ENCODE measurements around the gene SSH3.
A peak's percentile ranks its signal among the peaks of the same experiment; 100 is the strongest.

The SSH3 gene, protein sequence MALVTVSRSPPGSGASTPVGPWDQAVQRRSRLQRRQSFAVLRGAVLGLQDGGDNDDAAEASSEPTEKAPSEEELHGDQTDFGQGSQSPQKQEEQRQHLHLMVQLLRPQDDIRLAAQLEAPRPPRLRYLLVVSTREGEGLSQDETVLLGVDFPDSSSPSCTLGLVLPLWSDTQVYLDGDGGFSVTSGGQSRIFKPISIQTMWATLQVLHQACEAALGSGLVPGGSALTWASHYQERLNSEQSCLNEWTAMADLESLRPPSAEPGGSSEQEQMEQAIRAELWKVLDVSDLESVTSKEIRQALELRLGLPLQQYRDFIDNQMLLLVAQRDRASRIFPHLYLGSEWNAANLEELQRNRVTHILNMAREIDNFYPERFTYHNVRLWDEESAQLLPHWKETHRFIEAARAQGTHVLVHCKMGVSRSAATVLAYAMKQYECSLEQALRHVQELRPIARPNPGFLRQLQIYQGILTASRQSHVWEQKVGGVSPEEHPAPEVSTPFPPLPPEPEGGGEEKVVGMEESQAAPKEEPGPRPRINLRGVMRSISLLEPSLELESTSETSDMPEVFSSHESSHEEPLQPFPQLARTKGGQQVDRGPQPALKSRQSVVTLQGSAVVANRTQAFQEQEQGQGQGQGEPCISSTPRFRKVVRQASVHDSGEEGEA

DNA sequence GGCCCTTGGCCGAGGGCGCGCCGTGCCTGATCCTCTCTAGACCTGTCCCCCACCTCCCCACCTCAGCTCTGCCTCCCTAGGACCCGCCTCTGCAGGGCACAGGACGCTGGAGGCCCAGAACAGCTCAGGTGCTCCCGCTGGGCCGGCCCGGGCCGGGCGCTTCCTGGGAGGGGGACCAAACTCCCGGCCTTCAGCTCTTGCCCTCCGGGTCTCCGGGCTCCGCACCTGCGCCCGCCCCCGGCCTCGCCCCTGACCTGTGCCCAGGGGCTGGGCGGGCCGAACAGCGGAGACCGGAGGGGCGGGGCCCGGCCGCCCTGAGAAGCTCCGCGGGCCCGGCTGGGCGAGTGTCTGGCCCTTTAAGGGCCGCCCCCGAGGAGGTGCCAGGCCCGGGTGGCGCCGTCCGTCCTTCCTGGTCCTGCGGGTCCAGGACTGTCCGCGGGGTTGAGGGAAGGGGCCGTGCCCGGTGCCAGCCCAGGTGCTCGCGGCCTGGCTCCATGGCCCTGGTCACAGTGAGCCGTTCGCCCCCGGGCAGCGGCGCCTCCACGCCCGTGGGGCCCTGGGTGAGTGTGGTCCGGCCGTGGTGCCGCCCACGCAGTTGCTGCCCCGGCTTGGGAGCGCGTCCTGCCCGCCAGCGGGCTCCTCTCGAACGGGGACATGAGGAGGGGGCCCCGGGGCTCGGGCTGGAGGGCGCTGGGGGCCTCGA, at the start of gene SSH3:
Gene SSH3, plus strand, starts transcription at position 399 of the 703 bp plus-strand sequence. Its CDS starts 96 bp downstream, at position 495.
- DNase-seq: peak; percentile 26 to 65

DNA sequence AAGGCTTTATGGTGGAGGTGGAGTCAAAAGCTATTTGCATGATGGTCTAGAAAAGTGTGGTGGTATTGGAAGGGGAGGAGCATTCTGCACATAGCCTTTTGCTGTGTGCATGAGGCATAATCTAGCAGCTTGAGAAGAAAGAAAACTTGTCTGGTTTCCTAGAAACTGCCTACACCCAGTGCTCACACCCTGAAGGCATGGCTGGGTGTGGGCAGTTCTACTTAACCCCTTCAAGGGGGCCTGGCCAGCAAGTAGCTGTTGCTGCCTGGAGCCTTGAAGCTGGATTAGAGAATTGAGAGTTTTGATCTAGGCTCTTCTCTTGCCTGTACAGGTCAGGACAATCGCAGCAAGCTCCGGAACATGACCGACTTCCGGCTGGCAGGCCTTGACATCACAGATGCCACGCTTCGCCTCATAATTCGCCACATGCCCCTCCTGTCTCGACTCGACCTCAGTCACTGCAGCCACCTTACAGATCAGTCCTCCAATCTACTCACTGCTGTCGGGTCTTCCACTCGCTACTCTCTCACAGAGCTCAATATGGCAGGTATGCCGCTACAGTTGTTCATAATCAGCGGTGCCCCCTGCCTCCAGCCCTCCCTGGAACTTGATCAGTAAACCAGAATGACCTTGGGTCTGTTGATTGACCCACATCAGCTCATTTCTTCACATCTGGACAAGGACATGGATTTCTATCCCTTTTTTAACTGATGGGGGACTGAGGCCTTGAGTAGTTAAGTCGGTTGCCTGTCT, 49.3 kb upstream of the SSH3 start:
- no peak for DNase-seq

DNA sequence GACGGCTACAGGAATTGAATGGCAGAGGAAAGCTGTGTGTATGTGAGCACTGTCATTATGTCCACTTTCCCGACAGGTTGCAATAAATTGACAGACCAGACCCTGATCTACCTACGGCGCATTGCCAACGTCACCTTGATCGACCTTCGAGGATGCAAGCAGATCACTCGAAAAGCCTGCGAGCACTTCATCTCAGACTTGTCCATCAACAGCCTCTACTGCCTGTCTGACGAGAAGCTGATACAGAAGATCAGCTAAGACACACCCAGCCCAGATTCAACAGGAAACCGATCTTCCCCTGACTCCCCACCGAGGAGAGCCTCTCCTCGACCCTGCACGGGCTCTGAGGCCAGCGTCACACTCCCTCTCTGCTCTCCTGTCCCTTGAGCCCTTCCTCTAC, 48.5 kb upstream of the SSH3 start:
- DNase-seq: no peak

DNA sequence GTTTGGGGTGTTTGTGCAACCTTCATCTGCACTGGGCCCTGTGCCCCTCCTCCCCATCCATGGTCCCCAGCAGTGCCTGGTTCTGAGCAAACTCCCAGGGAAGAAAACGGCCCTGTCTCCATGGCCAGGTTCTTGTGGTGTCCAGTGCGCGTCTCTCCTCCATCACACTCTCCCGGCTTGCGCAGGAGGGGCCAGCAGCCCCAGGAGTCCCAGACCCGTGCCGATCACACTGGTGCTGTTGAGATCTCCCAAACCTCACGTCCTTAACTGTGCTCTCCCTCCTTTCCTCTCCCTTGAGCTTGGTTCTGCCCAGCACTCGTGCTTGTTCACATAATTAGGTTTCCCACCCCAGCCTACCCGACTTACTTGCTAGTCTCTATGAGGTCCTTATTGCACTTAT, 48.0 kb upstream of the SSH3 start:
- DNase-seq: no peak

DNA sequence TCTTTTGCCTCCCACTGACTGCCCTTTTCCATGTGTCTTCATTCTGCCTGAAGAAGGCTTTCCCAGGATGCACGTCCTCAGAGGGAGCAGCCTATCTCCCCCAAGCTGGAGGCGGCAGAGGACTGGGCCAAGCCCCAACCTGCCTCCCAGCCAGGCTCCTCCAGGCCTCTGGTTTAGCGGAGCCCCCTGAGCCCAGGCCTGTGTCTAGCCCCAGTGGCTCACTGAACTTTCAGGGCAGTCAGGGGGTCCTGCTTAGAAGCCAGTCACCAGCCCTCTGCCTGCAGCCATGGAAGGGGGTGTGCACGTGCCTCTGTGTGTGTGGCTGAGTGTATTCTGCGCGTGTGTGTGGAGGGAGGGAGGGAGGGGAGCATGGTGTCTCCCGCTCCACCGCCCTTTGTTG, 47.5 kb upstream of the SSH3 start:
- no peak for DNase-seq

DNA sequence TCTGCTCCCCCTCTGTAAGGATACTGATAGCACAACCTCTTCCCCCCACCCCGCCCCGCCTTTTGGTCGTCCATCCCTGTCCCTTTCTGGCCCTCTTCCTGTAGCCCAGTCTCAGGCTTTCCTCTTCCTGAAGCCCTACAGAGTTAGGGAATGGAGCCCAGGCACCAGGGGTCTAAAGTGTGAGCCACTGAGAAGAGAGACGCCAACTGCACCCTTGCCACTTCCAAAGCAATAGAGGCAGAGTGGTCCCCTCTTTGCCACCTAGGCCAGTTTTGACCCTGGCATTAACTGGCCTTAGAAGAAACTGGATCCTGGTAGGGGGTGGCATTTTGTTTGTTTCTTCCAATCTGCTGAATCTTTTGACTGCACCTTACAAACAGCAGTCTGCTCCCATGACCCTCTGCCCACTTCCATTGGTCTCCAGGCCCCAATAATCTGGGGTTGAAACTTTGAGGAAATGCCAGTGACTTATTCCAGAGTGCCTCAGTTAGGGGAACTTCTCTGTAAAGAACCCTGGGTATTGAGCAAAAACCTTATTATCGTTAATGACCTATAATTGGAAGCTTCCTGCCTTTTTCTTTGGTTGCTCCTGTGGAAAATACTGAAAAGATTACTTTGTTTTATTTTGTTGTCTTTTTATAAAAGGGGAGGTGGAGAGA, 46.7 kb upstream of the SSH3 start:
- no peak for DNase-seq

DNA sequence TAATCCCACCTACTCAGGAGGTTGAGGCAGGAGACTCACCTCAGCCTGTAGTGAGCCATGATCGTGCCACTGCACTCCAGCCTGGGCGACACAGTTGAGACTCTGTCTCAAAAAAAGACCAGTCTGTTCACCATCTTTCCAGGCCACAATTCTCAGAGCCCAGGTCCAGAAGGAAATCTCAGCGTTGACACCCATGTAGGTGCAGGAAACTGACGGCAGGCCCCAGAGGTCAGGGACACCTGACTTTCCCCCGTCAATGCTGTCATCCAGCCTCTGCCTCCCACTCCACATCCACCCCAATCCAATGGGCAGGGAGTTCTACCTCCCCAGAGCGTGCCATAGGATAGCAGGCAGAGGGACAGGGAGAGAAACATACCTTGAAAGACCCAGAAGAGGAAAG, 42.9 kb upstream of the SSH3 start:
- DNase-seq: no peak

DNA sequence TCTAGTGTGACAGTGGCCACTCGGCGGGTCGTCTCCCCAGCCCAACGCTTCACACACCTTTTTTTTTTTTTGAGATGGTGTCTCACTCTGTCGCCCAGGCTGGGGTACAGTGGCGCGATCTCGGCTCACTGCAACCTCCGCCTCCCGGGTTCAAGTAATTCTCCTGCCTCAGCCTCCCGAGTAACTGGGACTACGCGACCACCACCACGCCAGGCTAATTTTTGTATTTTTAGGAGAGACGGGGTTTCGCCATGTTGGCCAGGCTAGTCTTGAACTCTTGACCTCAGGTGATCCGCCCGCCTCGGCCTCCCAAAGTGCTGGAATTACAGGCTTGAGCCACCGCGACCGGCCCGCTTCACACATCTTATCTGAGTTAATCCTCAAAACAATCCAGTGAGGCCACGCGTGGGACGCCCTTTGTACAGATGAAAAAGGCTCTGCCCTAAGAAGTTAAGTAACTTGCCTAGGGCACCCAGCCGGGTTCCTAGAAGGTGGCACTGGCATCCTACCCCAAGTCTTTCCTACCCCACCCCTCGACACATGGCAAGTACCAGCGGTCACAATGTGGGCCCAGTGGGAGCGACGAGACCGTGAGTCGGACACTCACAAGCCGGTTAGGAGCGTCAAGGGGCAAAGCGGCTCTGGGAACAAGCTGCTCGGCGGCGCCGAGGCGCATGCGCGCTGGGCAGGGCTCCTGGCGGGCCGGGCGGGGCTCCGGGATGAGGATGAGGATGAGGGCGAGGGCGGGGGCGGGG, 42.3 kb upstream of the SSH3 start:
- DNase-seq: peak; percentile 34 to 55

DNA sequence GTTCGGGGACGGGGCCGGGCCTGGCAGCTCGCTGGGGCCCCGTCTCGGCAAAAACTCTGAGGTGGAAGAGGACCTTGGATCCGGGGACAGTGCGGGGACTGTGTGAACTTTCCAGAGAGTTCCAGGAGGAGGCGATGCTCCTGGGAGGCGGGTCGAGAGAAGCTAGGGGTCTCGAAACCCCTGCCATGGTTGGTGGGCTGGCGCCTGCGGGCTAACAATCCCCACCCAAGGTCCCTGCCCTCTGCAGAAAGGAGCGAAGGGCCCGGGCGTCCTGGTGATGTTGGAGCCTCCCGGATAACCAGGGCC, 41.7 kb upstream of the SSH3 start:
- DNase-seq: no peak

DNA sequence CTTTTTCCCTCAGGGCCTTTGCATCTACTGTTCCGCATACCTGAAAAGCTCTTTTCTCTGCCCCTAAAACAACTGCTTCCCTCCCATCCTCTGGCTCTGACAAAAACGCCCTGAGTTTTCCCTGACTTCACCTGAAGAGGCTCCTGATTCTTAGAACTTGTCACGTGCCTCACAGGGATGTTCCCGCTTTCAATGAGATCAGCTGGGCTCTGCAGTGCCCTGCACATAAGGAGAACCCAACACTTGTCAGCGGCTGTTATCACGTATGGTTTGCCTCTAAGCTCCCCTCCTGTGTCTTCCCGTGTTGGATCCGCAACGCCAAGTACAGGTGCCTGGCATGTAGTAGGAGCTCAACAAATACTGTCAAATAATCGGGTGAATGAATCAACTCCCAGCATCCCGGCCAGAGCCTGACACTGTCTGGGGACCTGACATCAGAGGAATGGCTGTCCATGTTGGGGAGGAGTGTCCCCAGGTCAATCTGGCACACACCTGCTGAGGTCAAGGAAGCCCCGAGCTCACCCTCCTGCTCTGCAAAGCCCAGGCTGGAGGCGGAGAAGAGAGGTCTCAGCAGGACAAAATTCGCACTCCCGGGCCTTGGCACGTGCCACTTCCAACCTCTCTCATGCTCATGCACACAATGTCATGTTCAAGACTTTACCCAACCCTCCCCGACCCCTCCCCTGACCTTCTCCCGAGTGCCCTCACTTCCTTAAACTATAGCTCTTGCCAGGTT, 41.2 kb upstream of the SSH3 start:
- no peak for DNase-seq

DNA sequence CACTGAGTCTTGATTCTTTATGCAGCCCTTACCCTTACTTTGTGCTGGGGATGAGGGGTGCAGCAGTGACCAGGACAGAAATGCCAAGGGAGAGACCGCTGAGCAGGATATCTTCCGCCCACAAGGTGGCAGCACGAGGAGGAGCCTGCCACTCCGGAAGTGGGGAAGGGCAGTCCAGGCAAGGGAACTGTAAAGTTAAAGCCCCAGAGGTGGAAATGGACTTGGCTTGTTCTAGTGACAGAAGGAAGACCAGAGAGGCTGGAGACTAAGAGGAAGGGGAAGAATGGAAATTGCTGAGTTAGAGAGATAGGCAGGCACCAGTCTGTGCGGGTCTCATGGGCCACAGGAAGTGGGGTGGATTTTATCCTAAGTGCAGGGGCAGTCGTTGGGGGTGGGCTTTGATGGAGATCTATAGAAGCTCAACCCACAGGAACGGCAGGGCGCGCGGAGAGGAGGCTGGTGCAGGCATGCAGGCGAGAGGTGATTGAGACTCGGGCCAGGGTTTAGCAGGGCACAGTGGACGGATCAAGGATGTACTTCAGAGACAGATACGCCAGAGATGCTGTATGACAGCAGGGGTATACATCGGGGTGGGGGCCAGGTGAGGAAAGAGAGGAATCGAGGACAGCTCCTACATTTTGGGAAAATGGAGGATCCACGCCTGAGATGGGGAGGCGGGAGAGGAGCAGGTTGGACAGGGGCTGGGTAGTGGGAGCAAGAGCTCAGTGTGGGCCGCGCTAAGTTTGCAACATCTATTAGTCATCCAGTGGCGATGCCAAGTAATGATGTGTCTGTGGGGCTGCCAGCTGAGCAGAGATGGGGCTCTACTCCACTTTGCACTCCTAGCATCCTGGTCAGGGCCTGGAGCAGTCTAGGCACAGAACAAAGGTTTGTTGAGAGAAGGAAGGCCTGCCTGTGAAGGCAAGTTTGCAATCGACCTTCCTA, 40.3 kb upstream of the SSH3 start:
- peak; percentile 11 to 65 for DNase-seq

DNA sequence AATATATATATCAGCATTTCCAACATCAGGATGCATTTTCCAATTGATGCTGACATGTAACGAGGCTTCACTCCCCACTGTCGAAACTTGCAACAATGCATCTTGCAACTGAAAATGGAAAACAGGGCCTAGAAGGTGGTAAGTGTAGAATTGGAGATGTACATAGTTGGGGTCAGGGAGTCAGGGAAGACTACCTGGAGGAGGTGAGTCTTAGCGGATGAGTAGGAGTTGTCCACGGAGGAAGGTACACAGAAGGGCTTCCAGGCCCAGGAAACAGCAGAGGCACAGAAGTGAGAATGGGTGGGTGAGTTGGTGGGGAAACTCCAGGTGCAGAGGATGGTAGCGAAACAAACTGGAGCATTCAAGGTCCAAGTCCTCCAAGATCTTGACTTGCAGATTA, 39.1 kb upstream of the SSH3 start:
- no peak for DNase-seq

DNA sequence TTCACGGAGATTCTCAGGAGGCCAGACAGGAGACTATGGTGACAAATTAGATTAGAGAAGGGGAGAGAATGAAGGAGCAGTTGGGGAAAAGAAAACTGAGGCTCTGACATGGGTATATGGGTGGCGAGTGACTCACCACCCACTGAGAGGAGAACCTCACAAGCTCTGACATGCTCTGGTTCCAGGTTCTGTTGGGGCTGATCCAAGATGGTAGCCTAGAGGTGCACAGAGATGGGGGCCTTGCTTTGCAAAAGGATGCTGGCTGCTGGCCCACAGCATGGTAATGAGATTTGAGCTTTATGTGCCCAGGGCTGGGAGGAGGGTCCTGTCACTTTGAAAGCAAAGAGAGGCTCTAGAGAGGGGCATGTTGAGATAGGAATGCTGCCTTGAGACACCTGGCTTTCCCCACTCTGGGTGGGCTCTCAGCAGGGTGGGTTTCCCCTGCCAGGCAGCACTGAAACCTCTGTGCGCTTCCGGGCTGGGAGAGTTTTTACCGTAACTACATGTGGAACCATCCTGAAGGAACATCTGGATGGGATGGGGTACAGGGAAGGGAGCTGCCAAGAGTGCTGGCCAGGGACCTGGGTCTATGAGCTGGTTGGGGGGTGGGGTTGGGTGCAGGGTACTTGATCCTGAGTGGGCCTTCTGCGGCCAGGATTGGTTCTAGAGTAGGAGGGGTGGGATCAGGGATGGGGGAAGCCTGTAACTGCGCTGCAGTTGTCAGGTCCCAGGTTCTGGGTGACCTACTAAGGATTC, 38.3 kb upstream of the SSH3 start:
- no peak for DNase-seq

DNA sequence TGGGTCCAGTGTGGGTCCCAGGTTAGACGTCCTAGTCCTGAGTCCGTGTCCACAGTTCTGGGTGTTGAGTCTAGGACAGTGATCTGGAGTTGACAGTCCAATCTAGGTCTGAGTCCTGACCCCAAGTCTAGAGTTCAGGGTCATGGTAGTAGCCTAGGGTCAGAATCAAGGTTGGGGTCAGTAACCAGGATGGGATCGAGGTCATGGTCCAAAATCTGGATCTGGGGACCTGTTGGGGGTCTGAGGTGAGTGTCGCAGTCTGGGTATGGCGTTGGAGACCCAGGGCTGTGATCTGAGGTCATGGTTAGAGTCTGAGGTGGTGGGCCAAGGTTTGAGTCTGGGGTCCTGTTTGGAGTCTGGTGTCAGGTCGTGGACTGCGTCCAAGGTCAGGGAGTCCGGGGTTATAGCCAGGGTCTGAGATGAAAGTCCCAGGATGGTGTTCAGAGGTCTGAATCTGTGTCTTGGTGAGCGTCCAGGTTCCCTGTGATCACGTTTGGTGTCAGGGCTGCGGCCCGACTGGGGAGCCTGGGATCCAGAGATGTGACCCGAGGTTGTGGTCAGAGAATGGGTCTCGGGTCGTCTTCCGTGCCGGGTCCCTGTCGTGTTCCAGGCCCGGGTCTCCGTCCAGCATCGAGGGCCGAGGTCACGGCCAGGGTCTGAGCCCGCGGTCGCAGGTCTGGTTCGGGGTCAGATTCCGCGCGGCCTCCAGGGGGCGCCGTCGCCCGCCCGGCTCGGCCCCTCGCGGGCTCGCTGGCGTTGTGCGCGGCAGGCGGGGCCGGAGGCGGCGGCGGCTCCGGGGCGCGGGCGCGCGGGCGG, 37.5 kb upstream of the SSH3 start:
- peak; percentile 24 to 75 for DNase-seq

DNA sequence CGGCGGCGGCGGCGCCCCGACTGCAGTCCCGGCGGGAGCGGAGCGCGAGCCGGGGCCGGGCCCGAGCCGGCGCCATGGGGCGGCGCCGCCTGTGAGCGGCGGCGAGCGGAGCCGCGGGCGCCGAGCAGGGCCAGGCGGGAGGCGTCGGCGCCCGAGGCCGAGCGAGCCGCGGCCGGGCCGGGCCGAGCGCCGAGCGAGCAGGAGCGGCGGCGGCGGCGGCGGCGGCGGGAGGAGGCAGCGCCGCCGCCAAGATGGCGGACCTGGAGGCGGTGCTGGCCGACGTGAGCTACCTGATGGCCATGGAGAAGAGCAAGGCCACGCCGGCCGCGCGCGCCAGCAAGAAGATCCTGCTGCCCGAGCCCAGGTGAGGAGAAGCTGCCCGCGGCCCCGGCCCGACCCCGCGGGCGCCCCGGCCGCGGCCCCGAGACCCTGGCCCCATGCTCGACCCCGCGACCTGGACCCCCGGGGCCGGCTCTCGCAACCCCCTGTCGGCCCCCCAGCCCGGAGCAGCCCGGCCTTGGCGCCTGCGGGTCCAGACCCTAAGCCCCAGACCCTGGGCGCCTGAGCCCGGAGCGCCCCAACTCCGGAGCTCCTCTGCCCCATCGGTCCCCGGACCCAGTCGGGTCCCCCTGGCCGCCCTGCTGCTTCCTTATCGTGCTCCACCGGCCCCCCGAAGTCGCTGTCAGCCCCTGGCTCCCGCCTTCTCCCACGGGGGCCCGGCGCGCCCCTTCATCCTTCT, 36.7 kb upstream of the SSH3 start, which contains the start of gene GRK2:
Gene GRK2, plus strand, starts transcription at position 25 of the 739 bp plus-strand sequence. Its CDS starts 227 bp downstream, at position 252.
- DNase-seq: peak; percentile 23 to 53

DNA sequence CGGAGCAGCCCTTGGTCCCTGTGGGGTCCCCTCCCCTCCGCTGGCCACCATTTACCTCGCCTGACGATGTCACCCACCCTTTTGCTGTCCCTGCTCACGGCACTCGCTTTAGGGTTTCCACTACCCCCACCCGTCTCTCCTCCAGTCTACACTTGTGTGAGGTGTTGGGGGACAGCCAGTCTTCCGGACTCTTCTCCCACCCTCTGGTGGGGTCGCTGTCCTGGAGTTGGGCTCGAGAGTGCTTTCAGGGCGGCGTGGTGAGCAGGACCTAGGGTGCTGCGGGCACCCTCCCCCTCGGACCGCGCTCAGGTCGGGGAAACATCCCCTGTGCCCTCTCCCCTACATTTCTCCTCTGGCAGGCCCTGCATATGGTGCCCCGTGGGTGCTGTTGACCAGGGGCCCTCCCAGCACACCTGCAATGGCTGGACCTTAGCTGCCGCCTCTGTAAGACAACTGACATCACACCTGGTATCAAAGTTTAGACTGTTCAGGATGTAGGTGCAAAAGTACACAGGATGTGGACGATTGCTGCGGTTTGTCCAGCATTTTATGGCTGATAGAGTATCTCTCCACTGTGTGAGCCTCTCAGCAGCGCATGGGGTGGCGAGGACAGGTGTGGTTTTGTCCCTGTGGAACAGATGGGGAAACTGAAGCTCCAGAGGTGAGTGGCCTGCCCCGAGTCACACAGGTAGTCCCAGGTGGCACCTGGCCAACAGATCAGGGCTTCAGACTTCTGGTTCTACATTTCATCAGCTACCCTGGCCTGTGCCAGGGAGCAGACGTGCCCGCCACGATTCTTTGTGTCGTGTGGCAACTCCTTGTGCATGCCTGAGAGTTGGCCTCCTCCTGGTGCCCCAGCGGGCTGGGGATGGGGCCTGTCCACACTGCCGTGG, 35.9 kb upstream of the SSH3 start:
- no peak for DNase-seq
